ENCODE results near the gene TTC7B.

TTC7B gene

GRCh38 chr14:90740946-90741681 is 75.1 kb downstream of the TTC7B start:
- Histone ChIP-seq H3K4me1 (ENCODE audit: control insufficient read depth, low read depth, low read length) (no peaks in the 10 kb centered on the region), H3K56ac (ENCODE audit: low read length) (no peak overlapping the region), H3K79me1 (ENCODE audit: low read length) (no peaks in the 10 kb centered on the region), H2BK120ac (ENCODE audit: low read depth, low read length) (no peak overlapping the region), H4K5ac (ENCODE audit: low read length) (no peak overlapping the region), H2BK15ac (replicated peaks; ENCODE audit: low read depth) (no peak overlapping the region), H3K23ac (ENCODE audit: low read length) (no peak overlapping the region), H3K4me3 (ENCODE audit: low read length) (no peak overlapping the region), H2BK5ac (ENCODE audit: low read length) (no peak overlapping the region), H3K9ac (ENCODE audit: low read length) (no peak overlapping the region), H3K27me3 (ENCODE audit: insufficient read depth, low read length, poor library complexity) (no peaks in the 10 kb centered on the region), H2AK5ac (ENCODE audit: low read length) (no peak overlapping the region), H4K8ac (ENCODE audit: low read depth, low read length) (no peak overlapping the region), H3K36me3 (ENCODE audit: control insufficient read depth, insufficient read depth, low read length) (no peaks in the 10 kb centered on the region), H3K4me2 (ENCODE audit: low read length) (no peak overlapping the region), H3K18ac (ENCODE audit: low read length) (no peak overlapping the region), H3K27ac (ENCODE audit: low read depth, low read length) (no peak overlapping the region), H3K4ac (ENCODE audit: low read depth, low read length) (no peak overlapping the region), H3K79me2 (ENCODE audit: control insufficient read depth, insufficient read depth, low read length) (no peaks in the 10 kb centered on the region)
- DNase-seq, result no peak
- WGBS (ENCODE audit: extremely low coverage, insufficient coverage, low lambda C conversion rate), result no CpG with 5 or more reads among the region's 12 CpGs

GRCh38 chr14:90740081-90740480 is 76.1 kb downstream of the TTC7B start:
- DNase-seq, result no peak
- Histone ChIP-seq H3K4me3 (ENCODE audit: low read length) (no peak overlapping the region), H3K27ac (ENCODE audit: low read depth, low read length) (no peak overlapping the region), H3K4ac (ENCODE audit: low read depth, low read length) (no peak overlapping the region), H3K4me1 (ENCODE audit: control insufficient read depth, low read depth, low read length) (no peaks in the 10 kb centered on the region), H3K56ac (ENCODE audit: low read length) (no peak overlapping the region), H2BK15ac (replicated peaks; ENCODE audit: low read depth) (no peak overlapping the region), H3K36me3 (ENCODE audit: control insufficient read depth, insufficient read depth, low read length) (no peaks in the 10 kb centered on the region), H3K79me2 (ENCODE audit: control insufficient read depth, insufficient read depth, low read length) (no peaks in the 10 kb centered on the region), H3K27me3 (ENCODE audit: insufficient read depth, low read length, poor library complexity) (no peaks in the 10 kb centered on the region), H3K23ac (ENCODE audit: low read length) (no peak overlapping the region), H3K9ac (ENCODE audit: low read length) (no peak overlapping the region), H3K79me1 (ENCODE audit: low read length) (no peaks in the 10 kb centered on the region), H4K5ac (ENCODE audit: low read length) (no peak overlapping the region), H3K18ac (ENCODE audit: low read length) (no peak overlapping the region), H4K8ac (ENCODE audit: low read depth, low read length) (no peak overlapping the region), H2AK5ac (ENCODE audit: low read length) (no peak overlapping the region), H2BK5ac (ENCODE audit: low read length) (no peak overlapping the region), H3K4me2 (ENCODE audit: low read length) (no peak overlapping the region), H2BK120ac (ENCODE audit: low read depth, low read length) (no peak overlapping the region)
- no CpG with 5 or more reads among the region's 8 CpGs for WGBS (ENCODE audit: extremely low coverage, insufficient coverage, low lambda C conversion rate)

- no peak overlapping the region for H3K27ac ChIP-seq (ENCODE audit: low read depth, low read length)
- H3K23ac ChIP-seq (ENCODE audit: low read length), result no peak overlapping the region
- WGBS (ENCODE audit: extremely low coverage, insufficient coverage, low lambda C conversion rate), result no CpG with 5 or more reads among the region's 6 CpGs
- H3K79me1 ChIP-seq (ENCODE audit: low read length), result no peaks in the 10 kb centered on the region
- H3K4me3 ChIP-seq (ENCODE audit: low read length), result no peak overlapping the region
- no peaks in the 10 kb centered on the region for H3K4me1 ChIP-seq (ENCODE audit: control insufficient read depth, low read depth, low read length)
- H3K4ac ChIP-seq (ENCODE audit: low read depth, low read length), result no peak overlapping the region
- no peaks in the 10 kb centered on the region for H3K79me2 ChIP-seq (ENCODE audit: control insufficient read depth, insufficient read depth, low read length)
- DNase-seq, result no peak
- H3K27me3 ChIP-seq (ENCODE audit: insufficient read depth, low read length, poor library complexity), result no peaks in the 10 kb centered on the region
- H2BK5ac ChIP-seq (ENCODE audit: low read length), result no peak overlapping the region
- H3K4me2 ChIP-seq (ENCODE audit: low read length), result no peak overlapping the region
- H2AK5ac ChIP-seq (ENCODE audit: low read length), result no peak overlapping the region
- no peak overlapping the region for H2BK15ac ChIP-seq (replicated peaks; ENCODE audit: low read depth)
- no peak overlapping the region for H4K8ac ChIP-seq (ENCODE audit: low read depth, low read length)
- H3K18ac ChIP-seq (ENCODE audit: low read length), result no peak overlapping the region
- no peak overlapping the region for H4K5ac ChIP-seq (ENCODE audit: low read length)
- no peak overlapping the region for H3K56ac ChIP-seq (ENCODE audit: low read length)
- H2BK120ac ChIP-seq (ENCODE audit: low read depth, low read length), result no peak overlapping the region
- H3K36me3 ChIP-seq (ENCODE audit: control insufficient read depth, insufficient read depth, low read length), result no peaks in the 10 kb centered on the region
- no peak overlapping the region for H3K9ac ChIP-seq (ENCODE audit: low read length)
These were observed 76.7 kb downstream of the TTC7B start for GRCh38 chr14:90739318-90740068.

- H2BK15ac ChIP-seq (replicated peaks; ENCODE audit: low read depth), result no peak overlapping the region
- H3K4me1 ChIP-seq (ENCODE audit: control insufficient read depth, low read depth, low read length), result no peaks in the 10 kb centered on the region
- no peaks in the 10 kb centered on the region for H3K79me2 ChIP-seq (ENCODE audit: control insufficient read depth, insufficient read depth, low read length)
- no peak overlapping the region for H3K56ac ChIP-seq (ENCODE audit: low read length)
- H3K23ac ChIP-seq (ENCODE audit: low read length), result no peak overlapping the region
- DNase-seq, result no peak
- no peaks in the 10 kb centered on the region for H3K79me1 ChIP-seq (ENCODE audit: low read length)
- no peaks in the 10 kb centered on the region for H3K27me3 ChIP-seq (ENCODE audit: insufficient read depth, low read length, poor library complexity)
- H2BK120ac ChIP-seq (ENCODE audit: low read depth, low read length), result no peak overlapping the region
- H3K36me3 ChIP-seq (ENCODE audit: control insufficient read depth, insufficient read depth, low read length), result no peaks in the 10 kb centered on the region
- H4K8ac ChIP-seq (ENCODE audit: low read depth, low read length), result no peak overlapping the region
- H3K18ac ChIP-seq (ENCODE audit: low read length), result no peak overlapping the region
- H3K4me2 ChIP-seq (ENCODE audit: low read length), result no peak overlapping the region
- H3K4ac ChIP-seq (ENCODE audit: low read depth, low read length), result no peak overlapping the region
- no peak overlapping the region for H3K9ac ChIP-seq (ENCODE audit: low read length)
- H2BK5ac ChIP-seq (ENCODE audit: low read length), result no peak overlapping the region
- H2AK5ac ChIP-seq (ENCODE audit: low read length), result no peak overlapping the region
- WGBS (ENCODE audit: extremely low coverage, insufficient coverage, low lambda C conversion rate), result no CpG with 5 or more reads among the region's 16 CpGs
- H4K5ac ChIP-seq (ENCODE audit: low read length), result no peak overlapping the region
- no peak overlapping the region for H3K4me3 ChIP-seq (ENCODE audit: low read length)
- H3K27ac ChIP-seq (ENCODE audit: low read depth, low read length), result no peak overlapping the region
These were observed 83.0 kb downstream of the TTC7B start for GRCh38 chr14:90733139-90733808.

GRCh38 chr14:90732718-90733117 is 83.5 kb downstream of the TTC7B start:
- Histone ChIP-seq H3K36me3 (ENCODE audit: control insufficient read depth, insufficient read depth, low read length) (no peaks in the 10 kb centered on the region), H4K5ac (ENCODE audit: low read length) (no peak overlapping the region), H3K27me3 (ENCODE audit: insufficient read depth, low read length, poor library complexity) (no peaks in the 10 kb centered on the region), H2BK15ac (replicated peaks; ENCODE audit: low read depth) (no peak overlapping the region), H3K79me1 (ENCODE audit: low read length) (no peaks in the 10 kb centered on the region), H4K8ac (ENCODE audit: low read depth, low read length) (no peak overlapping the region), H3K18ac (ENCODE audit: low read length) (no peak overlapping the region), H2BK5ac (ENCODE audit: low read length) (no peak overlapping the region), H3K23ac (ENCODE audit: low read length) (no peak overlapping the region), H3K4me1 (ENCODE audit: control insufficient read depth, low read depth, low read length) (no peaks in the 10 kb centered on the region), H3K79me2 (ENCODE audit: control insufficient read depth, insufficient read depth, low read length) (no peaks in the 10 kb centered on the region), H2BK120ac (ENCODE audit: low read depth, low read length) (no peak overlapping the region), H2AK5ac (ENCODE audit: low read length) (no peak overlapping the region), H3K4ac (ENCODE audit: low read depth, low read length) (no peak overlapping the region), H3K4me2 (ENCODE audit: low read length) (no peak overlapping the region), H3K27ac (ENCODE audit: low read depth, low read length) (no peak overlapping the region), H3K4me3 (ENCODE audit: low read length) (no peak overlapping the region), H3K9ac (ENCODE audit: low read length) (no peak overlapping the region), H3K56ac (ENCODE audit: low read length) (no peak overlapping the region)
- WGBS (ENCODE audit: extremely low coverage, insufficient coverage, low lambda C conversion rate), result no CpG with 5 or more reads among the region's 7 CpGs
- DNase-seq, result no peak
